HG03565 (cell line): ENCODE results near the gene DHX36.

Experiments
- ATAC-seq: cut with Tn5 transposase; IDR thresholded peaks from one replicate; pipeline ENCODE4 v1.9.1; 2021; ENCODE audit warnings: mild to moderate bottlenecking, moderate library complexity; ENCODE audit not compliant: unreplicated experiment

The DHX36 gene

GRCh38 chr3:154224866-154225265 is 99.4 kb downstream of the DHX36 start:
- ATAC-seq: no peak

DNA sequence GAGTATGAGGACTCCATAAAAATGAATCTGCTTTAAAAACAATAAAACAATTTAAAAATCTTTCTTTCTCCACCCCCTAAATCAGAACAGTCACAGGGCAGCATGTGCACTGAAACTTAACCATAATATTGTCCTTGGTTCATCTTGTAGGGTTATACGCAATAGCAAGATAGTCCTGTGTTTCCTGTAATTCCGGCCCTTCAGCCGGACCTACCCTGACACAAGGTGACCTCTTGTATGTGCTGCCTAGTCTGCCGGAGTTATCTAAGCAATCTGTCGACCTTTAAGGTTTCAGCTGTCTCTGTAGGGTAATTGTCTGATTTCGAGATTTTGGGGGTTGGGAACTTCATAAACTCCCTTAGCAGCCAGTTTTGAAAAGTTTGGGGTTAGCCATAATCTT is 99.9 kb downstream of the DHX36 start:
- no peak for ATAC-seq

- ATAC-seq: no peak
Measured at GRCh38 chr3:154223519-154223918, 100.8 kb downstream of the DHX36 start.
